Measurements from ENCODE around the gene ZFYVE27.

DNA sequence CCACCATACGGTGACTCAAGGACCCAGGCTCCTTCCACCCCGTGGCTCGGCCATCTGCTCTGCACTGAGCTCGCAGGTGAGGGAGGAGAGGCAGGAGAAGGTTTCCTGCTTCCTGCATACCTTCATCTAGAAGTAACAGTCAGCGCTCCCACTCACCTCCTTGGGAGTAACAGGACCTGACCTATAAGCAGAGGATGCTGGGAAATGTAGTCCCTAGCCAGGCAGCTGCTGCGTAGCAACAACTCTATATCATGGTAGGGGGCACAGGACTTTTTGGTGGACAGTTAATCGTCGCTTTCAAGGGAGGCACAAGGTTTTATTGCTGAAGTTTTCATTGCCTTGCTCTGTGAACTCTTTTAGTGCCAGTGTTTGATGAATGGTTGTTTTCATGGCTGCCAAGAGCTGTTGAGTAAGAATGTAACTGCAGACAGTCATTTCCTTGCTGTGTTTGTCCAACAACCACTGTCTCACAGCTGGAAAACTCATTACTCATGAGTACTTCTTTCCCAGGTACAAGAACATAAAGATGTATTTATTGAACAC lies 10.2 kb upstream of the ZFYVE27 start:
- TF ChIP-seq, protein P1, sequence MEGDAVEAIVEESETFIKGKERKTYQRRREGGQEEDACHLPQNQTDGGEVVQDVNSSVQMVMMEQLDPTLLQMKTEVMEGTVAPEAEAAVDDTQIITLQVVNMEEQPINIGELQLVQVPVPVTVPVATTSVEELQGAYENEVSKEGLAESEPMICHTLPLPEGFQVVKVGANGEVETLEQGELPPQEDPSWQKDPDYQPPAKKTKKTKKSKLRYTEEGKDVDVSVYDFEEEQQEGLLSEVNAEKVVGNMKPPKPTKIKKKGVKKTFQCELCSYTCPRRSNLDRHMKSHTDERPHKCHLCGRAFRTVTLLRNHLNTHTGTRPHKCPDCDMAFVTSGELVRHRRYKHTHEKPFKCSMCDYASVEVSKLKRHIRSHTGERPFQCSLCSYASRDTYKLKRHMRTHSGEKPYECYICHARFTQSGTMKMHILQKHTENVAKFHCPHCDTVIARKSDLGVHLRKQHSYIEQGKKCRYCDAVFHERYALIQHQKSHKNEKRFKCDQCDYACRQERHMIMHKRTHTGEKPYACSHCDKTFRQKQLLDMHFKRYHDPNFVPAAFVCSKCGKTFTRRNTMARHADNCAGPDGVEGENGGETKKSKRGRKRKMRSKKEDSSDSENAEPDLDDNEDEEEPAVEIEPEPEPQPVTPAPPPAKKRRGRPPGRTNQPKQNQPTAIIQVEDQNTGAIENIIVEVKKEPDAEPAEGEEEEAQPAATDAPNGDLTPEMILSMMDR (IDR thresholded peaks at IDR 0.05) = no peak
- TF ChIP-seq POLR2A (IDR thresholded peaks at IDR 0.05) (no peak), POLR2AphosphoS5 (IDR thresholded peaks at IDR 0.05) (no peak)
